Peyer's patch (tissue), 4 donors: ENCODE data around the gene PTGR1.

Experiments
- POLR2A ChIP-seq, 2 donors: fragments of 450-650 bp; IDR thresholded peaks; one replicate each; pipeline ENCODE4 v1.5.1; 2017; ENCODE audit warnings: antibody characterized with exemption in 2 of 2, mild to moderate bottlenecking in 2 of 2, moderate library complexity in 2 of 2
- TF ChIP-seq, protein P1 (sequence below), 6 experiments: fragments of 450-650 bp in 4 of 6; fragments of 200-600 bp in 2 of 6; sonication (generic) in 1 of 6; IDR thresholded peaks; one replicate each; pipeline ENCODE4 v1.5.1; 2017 to 2019; ENCODE audit warnings: antibody characterized with exemption in 6 of 6, mild to moderate bottlenecking in 3 of 6, moderate library complexity in 1 of 6

DNA sequence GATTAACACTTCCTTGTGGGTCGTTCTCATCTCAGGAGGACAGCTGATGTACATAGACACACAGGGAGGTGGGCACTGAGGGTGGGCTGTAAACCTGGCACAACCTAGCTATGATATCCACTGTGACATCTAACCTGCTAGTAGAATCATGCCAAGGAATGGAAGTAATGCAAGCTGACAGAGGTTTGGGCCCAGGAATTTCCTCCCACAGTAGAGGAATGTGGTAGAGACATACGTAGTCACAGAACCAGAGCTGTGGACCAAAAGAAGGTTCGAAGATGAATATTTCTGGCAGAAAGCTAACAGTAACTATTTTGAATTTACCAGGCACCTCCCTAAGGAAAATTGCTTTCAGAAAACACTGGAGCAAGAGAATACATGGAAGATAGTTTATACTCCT is 16.5 kb upstream of the PTGR1 start:
- no peak for TF ChIP-seq POLR2A (IDR thresholded peaks at IDR 0.05)
- TF ChIP-seq, protein P1, sequence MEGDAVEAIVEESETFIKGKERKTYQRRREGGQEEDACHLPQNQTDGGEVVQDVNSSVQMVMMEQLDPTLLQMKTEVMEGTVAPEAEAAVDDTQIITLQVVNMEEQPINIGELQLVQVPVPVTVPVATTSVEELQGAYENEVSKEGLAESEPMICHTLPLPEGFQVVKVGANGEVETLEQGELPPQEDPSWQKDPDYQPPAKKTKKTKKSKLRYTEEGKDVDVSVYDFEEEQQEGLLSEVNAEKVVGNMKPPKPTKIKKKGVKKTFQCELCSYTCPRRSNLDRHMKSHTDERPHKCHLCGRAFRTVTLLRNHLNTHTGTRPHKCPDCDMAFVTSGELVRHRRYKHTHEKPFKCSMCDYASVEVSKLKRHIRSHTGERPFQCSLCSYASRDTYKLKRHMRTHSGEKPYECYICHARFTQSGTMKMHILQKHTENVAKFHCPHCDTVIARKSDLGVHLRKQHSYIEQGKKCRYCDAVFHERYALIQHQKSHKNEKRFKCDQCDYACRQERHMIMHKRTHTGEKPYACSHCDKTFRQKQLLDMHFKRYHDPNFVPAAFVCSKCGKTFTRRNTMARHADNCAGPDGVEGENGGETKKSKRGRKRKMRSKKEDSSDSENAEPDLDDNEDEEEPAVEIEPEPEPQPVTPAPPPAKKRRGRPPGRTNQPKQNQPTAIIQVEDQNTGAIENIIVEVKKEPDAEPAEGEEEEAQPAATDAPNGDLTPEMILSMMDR (IDR thresholded peaks at IDR 0.05): no peak
